NCI-H2107 treated with DMSO at 0.1 percent for 48 hours (cell line): ENCODE measurements around the gene PPP1R7.
A peak's percentile ranks its signal among the peaks of the same experiment; 100 is the strongest.

ENCODE experiments used
- DNase-seq: peaks from one replicate; lab custom pipeline; 2025; ENCODE audit not compliant: unreplicated experiment; lab: John Stamatoyannopoulos, UW

Gene PPP1R7

DNA sequence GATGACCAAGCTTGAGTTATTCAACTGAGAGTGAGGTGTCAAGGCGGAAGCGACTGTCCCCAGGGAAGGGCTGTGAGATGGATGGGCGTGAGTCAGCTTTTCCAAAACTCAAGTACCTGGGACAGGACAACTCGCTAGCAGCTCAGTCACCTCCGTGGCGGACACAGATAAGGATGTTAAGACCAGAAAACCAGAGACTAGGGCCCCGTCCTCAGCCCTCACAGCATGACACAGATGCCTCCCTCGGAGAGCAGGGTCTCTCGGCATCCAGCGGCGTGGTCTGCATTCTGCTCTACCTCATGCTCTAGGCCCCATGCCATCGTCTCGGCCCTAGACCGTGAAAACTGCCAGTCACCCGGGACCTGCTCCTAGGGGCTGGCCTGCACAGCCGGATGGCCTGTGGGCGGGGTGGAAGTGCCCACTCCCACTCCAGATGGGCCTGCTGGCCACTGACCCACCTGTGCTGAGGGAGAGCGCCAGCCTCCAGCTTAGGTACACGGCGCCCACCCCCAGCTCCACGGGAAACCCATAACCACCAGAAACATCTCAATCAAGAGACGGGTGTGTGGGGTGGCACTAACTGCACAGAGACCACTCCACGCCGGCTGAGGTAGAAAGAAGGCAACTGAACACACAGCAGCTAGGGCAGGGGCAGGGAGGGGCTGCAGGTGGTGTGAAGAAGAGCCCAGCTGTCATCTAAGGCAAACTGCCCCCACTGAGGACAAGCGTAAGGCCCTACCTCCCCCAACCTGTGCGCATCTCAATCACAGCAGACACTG, 78.0 kb downstream of the PPP1R7 start:
- no peak for DNase-seq

DNA sequence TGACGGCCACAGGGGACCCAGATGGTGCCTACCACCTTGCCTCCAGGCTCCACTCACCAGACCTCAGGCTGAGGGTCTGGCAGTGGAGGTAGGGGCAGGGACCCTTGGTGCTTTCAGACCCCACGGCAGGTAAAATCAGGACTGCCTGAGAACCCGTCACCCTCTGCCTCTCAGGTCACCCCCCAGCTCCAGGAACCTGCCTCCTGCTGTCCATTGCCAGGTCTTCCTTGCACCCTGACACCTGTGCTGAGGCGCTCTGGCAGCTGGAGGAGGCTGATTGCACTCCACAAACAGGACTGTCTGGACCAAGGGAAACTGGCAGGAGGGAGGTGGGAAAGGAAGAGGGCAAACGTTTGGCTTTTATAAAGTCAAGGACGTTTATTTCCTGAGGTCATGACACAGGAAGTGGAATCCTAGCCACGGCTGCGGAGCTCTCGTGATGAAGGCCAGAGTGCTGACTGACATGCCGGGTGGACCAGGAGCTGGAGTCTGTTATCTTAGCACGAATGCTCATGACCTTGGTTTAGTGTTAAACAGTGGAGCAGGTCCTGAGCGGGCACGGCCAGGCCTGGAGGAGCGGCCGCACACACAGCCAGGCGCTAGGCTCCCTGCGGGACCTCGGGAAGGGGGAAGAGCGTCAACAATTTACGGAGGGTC, 78.7 kb downstream of the PPP1R7 start:
- DNase-seq: no peak

- no peak for DNase-seq
Observed at GRCh38 chr2:241229563-241230401, 79.5 kb downstream of the PPP1R7 start.

- no peak for DNase-seq
Observed at GRCh38 chr2:241230435-241230834, 80.2 kb downstream of the PPP1R7 start.

DNA sequence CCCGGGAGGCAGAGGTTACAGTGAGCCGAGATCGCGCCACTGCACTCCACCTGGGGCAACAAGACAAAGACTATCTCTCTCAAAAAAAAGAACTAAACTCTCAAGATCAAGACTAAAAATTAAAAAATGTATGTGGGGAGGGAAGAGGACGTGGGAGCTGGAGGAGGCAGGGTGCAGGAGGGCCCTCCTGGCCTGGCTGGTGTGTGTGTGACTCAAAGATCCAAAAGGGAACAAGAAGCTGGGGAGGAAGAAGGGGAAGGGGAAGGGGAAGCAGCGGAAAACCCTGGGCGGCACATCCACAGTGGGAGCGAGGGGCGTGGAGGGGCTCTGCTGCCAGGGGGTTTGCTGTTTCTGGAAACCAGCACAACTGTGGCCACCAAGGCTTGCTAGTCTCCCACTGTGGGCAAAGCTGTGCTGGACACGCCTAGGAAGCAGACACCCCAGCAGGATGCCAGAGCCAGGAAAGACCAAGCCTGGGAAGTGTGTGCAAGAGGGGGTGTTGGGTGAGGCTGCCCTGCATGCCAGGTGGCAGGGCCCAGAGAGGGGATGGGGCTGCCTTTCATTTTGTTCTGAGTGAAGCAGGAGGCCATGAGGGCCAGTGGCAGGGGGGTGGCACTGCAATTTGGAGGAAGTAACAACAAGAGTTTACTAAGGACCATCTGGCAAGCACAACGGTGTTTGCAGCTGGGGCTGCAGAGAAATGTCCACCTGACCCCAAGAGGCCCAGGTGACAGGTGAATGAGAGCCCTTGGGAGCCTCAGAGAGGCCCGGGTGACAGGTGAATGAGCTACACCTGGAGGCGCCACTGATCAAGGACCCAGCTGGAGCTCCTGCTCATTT, 82.7 kb downstream of the PPP1R7 start:
- DNase-seq: peak; percentile 26
